H1 (cell line): Measurements from ENCODE around the gene LHX5. TPM values are rescaled to one million over a fixed set of nuclear protein-coding genes. Genes with fewer than 3 reads are reported as not detected.

Experiments used
- CTCF ChIA-PET: fragments of 300-600 bp; sonication (Branson Sonifier 250); formaldehyde crosslinking; loops from one replicate; lab custom pipeline; 2021; ENCODE audit not compliant: partially characterized antibody; lab: Charles Lee
- POLR2A ChIA-PET: fragments of 300-600 bp; sonication (Branson Sonifier 250); formaldehyde crosslinking; loops from one replicate; lab custom pipeline; 2021; ENCODE audit warnings: inconsistent platforms; ENCODE audit not compliant: partially characterized antibody; lab: Charles Lee
- DNase-seq, 2 experiments: peaks; one replicate each; pipeline versions ENCODE4 v3.0.0 to v3.0.0-alpha.2; 2010 to 2022; ENCODE audit warnings: low spot score in 2 of 2, low read depth in 1 of 2, mixed read lengths in 1 of 2
- FAIRE-seq: peaks from 2 replicates; lab custom pipeline; 2011; peaks lifted over from hg19 to GRCh38; lab: Jason Lieb, UNC
- H2AFZ ChIP-seq: 2 replicates; pipeline ENCODE4 v1.8.1; 2012; ENCODE audit warnings: low read length, inconsistent platforms
- H2AK5ac ChIP-seq: 2 replicates; pipeline ENCODE4 v1.6.1; 2013; ENCODE audit warnings: low read depth, low read length
- H2BK120ac ChIP-seq: replicated peaks from 2 replicates; pipeline ENCODE3; 2013; ENCODE audit warnings: low read depth, low read length, inconsistent platforms
- H2BK12ac ChIP-seq: 2 replicates; pipeline ENCODE4 v1.6.1; 2013; ENCODE audit warnings: low read depth, low read length
- H2BK15ac ChIP-seq: 2 replicates; pipeline ENCODE4 v1.6.1; 2013; ENCODE audit warnings: low read length
- H2BK20ac ChIP-seq: 2 replicates; pipeline ENCODE4 v1.6.1; 2013; ENCODE audit warnings: low read length
- H2BK5ac ChIP-seq: 2 replicates; pipeline ENCODE4 v1.6.1; 2013; ENCODE audit warnings: low read depth, low read length
- H3K14ac ChIP-seq: 2 replicates; pipeline ENCODE4 v1.6.1; 2013; ENCODE audit warnings: inconsistent platforms; ENCODE audit not compliant: insufficient read length
- H3K18ac ChIP-seq: 2 replicates; pipeline ENCODE4 v1.6.1; 2013; ENCODE audit warnings: low read length; ENCODE audit errors: extremely low read depth
- H3K23ac ChIP-seq: 2 replicates; pipeline ENCODE4 v1.6.1; 2013; ENCODE audit warnings: inconsistent platforms; ENCODE audit not compliant: insufficient read length
- H3K23me2 ChIP-seq: 2 replicates; pipeline ENCODE4 v1.6.1; 2013; ENCODE audit warnings: low read depth, low read length
- H3K27ac ChIP-seq: 2 replicates; pipeline ENCODE4 v1.6.1; 2011; ENCODE audit warnings: low read depth, low read length, inconsistent platforms
- H3K27me3 ChIP-seq, 4 experiments: replicated peaks in 1 of 4; 1 replicate in 1 of 4; 2 replicates in 3 of 4; pipeline versions ENCODE4 v1.6.1 to v1.8.1; 2011 to 2013; ENCODE audit warnings: low read length in 3 of 4, mild to moderate bottlenecking in 3 of 4, inconsistent platforms in 2 of 4, mixed read lengths in 2 of 4, moderate library complexity in 1 of 4; ENCODE audit not compliant: control insufficient read depth in 3 of 4, insufficient read depth in 3 of 4; ENCODE audit errors: extremely low read depth in 1 of 4
- H3K36me3 ChIP-seq, 4 experiments: 2 replicates each; pipeline versions ENCODE4 v1.6.1 to v1.8.1; 2011 to 2013; ENCODE audit warnings: mild to moderate bottlenecking in 4 of 4, low read length in 3 of 4, moderate library complexity in 2 of 4, control low read depth in 1 of 4, inconsistent platforms in 1 of 4; ENCODE audit not compliant: insufficient read depth in 4 of 4, control insufficient read depth in 2 of 4
- H3K4ac ChIP-seq: replicated peaks from 2 replicates; pipeline ENCODE3; 2013; ENCODE audit warnings: low read length, low read depth, mixed read lengths, inconsistent platforms; ENCODE audit not compliant: insufficient read length
- H3K4me1 ChIP-seq, 4 experiments: replicated peaks in 1 of 4; 1 replicate in 1 of 4; 2 replicates in 3 of 4; pipeline versions ENCODE4 v1.6.1 to v1.8.1; 2011 to 2013; ENCODE audit warnings: low read length in 3 of 4, inconsistent platforms in 2 of 4, mixed read lengths in 1 of 4; ENCODE audit not compliant: insufficient read depth in 4 of 4, control insufficient read depth in 3 of 4
- H3K4me2 ChIP-seq, 2 experiments: 2 replicates each; pipeline versions ENCODE4 v1.6.1 to v1.8.1; 2011 to 2013; ENCODE audit warnings: low read depth in 2 of 2, low read length in 2 of 2, control low read depth in 1 of 2, inconsistent platforms in 1 of 2, mild to moderate bottlenecking in 1 of 2; ENCODE audit not compliant: insufficient read depth in 1 of 2
- H3K4me3 ChIP-seq, 4 experiments: fragments of 200-600, 300-600 bp in 1 of 4; sonication (generic), shearing (Covaris generic), sonication (Bioruptor Twin) in 1 of 4; 2 replicates each; pipeline versions ENCODE4 v1.5.1 to v1.8.1; 2011 to 2016; ENCODE audit warnings: low read length in 4 of 4, low read depth in 3 of 4, control low read depth in 2 of 4, inconsistent platforms in 2 of 4, mild to moderate bottlenecking in 2 of 4, mixed read lengths in 1 of 4, moderate library complexity in 1 of 4; ENCODE audit not compliant: insufficient read depth in 2 of 4; ENCODE audit errors: extremely low read depth in 1 of 4
- H3K56ac ChIP-seq: replicated peaks from 2 replicates; pipeline ENCODE3; 2013; ENCODE audit warnings: low read depth, mild to moderate bottlenecking, mixed read lengths, low read length, inconsistent platforms; ENCODE audit not compliant: insufficient read length
- H3K79me1 ChIP-seq: 2 replicates; pipeline ENCODE4 v1.6.1; 2013; ENCODE audit warnings: low read depth, low read length, control low read depth
- H3K79me2 ChIP-seq, 2 experiments: 2 replicates each; pipeline versions ENCODE4 v1.6.1 to v1.8.1; 2012 to 2013; ENCODE audit warnings: low read length in 2 of 2, mild to moderate bottlenecking in 2 of 2, inconsistent platforms in 1 of 2; ENCODE audit not compliant: insufficient read depth in 2 of 2, control insufficient read depth in 1 of 2
- H3K9ac ChIP-seq, 4 experiments: replicated peaks in 1 of 4; 1 replicate in 1 of 4; 2 replicates in 3 of 4; pipeline versions ENCODE4 v1.6.1 to v1.8.1; 2011 to 2013; ENCODE audit warnings: low read depth in 3 of 4, low read length in 3 of 4, control low read depth in 2 of 4, mild to moderate bottlenecking in 2 of 4, moderate library complexity in 2 of 4, inconsistent platforms in 1 of 4; ENCODE audit errors: extremely low read depth in 1 of 4
- H3K9me3 ChIP-seq, 2 experiments: 2 replicates each; pipeline versions ENCODE4 v1.6.1 to v1.8.1; 2012 to 2013; ENCODE audit warnings: mild to moderate bottlenecking in 2 of 2, moderate library complexity in 2 of 2, control low read depth in 1 of 2, inconsistent platforms in 1 of 2, low read depth in 1 of 2, low read length in 1 of 2, mixed read lengths in 1 of 2; ENCODE audit not compliant: insufficient read depth in 2 of 2
- H4K20me1 ChIP-seq, 2 experiments: replicated peaks in 1 of 2; 2 replicates each; pipeline versions ENCODE3 to v1.8.1; 2011 to 2013; ENCODE audit warnings: inconsistent platforms in 2 of 2, low read length in 2 of 2, mild to moderate bottlenecking in 1 of 2; ENCODE audit not compliant: insufficient read depth in 2 of 2, control insufficient read depth in 1 of 2
- H4K5ac ChIP-seq: 2 replicates; pipeline ENCODE4 v1.6.1; 2013; ENCODE audit warnings: low read length, low read depth, mixed read lengths, inconsistent platforms; ENCODE audit not compliant: insufficient read length
- H4K8ac ChIP-seq: 2 replicates; pipeline ENCODE4 v1.8.0; 2013; ENCODE audit warnings: mild to moderate bottlenecking, moderate library complexity, low read length, inconsistent platforms; ENCODE audit not compliant: insufficient read depth; ENCODE audit errors: extremely low read depth
- H4K91ac ChIP-seq: replicated peaks from 2 replicates; pipeline ENCODE3; 2013; ENCODE audit warnings: low read length, mixed read lengths, inconsistent platforms; ENCODE audit not compliant: insufficient read length
- CEBPB ChIP-seq: IDR thresholded peaks from 2 replicates; pipeline ENCODE4 v1.6.1; 2012; ENCODE audit warnings: low read depth, low read length
- CHD1 ChIP-seq: IDR thresholded peaks from 2 replicates; pipeline ENCODE4 v1.6.1; 2012; ENCODE audit warnings: low read depth, low read length, improper control_type of control experiment
- GABPA ChIP-seq: IDR thresholded peaks from 2 replicates; pipeline ENCODE4 v1.6.1; 2011; ENCODE audit warnings: mild to moderate bottlenecking, low read length, moderate library complexity, borderline replicate concordance; ENCODE audit not compliant: insufficient read depth
- KDM4A ChIP-seq: IDR thresholded peaks from one replicate; pipeline ENCODE4 v1.7.1; 2012; ENCODE audit warnings: low read depth, mild to moderate bottlenecking, moderate library complexity, low read length, inconsistent platforms; ENCODE audit not compliant: severe bottlenecking
- KDM5A ChIP-seq: fragments of 200-600 bp; IDR thresholded peaks from 2 replicates; pipeline ENCODE4 v1.7.1; 2012; ENCODE audit warnings: mild to moderate bottlenecking, low read length, inconsistent platforms, mixed read lengths
- NRF1 ChIP-seq: IDR thresholded peaks from 2 replicates; pipeline ENCODE4 v1.6.1; 2011; ENCODE audit warnings: mild to moderate bottlenecking, low read depth, low read length, improper control_type of control experiment
- RBBP5 ChIP-seq: IDR thresholded peaks from 2 replicates; pipeline ENCODE4 v1.7.1; 2012; ENCODE audit warnings: low read depth, mild to moderate bottlenecking, inconsistent platforms, low read length, moderate library complexity, borderline replicate concordance
- SIN3A ChIP-seq, 2 experiments: IDR thresholded peaks in 1 of 2; conservative IDR thresholded peaks in 1 of 2; 2 replicates each; pipeline ENCODE4 v1.6.1; 2011 to 2012; ENCODE audit warnings: low read length in 2 of 2, improper control_type of control experiment in 1 of 2, low read depth in 1 of 2, mild to moderate bottlenecking in 1 of 2
- SIRT6 ChIP-seq: IDR thresholded peaks from one replicate; pipeline ENCODE4 v1.7.1; 2012; ENCODE audit warnings: low read length, inconsistent platforms
- SP1 ChIP-seq: IDR thresholded peaks from 2 replicates; pipeline ENCODE4 v1.6.1; 2011; ENCODE audit warnings: low read depth, low read length
- TEAD4 ChIP-seq: IDR thresholded peaks from 2 replicates; pipeline ENCODE4 v1.6.1; 2012; ENCODE audit warnings: low read depth, low read length, inconsistent platforms, mixed read lengths
- polyA plus RNA-seq, 7 experiments: library from polyadenylated mRNA; depleted of rRNA in 3 of 7; stranded (reverse) in 5 of 7; unstranded in 2 of 7; fragments of >200 nt in 5 of 7; fragments of 200-250 nt in 2 of 7; gene quantifications; 1 replicate in 5 of 7; 2 replicates in 1 of 7; 4 replicates in 1 of 7; pipeline versions ENCODE4 v1.2.1 to v1.2.3, GENCODE V29; 2011 to 2013; ENCODE audit warnings: missing spikeins in 2 of 7, mixed read lengths in 2 of 7
- total RNA-seq: library from RNA; stranded (reverse); fragmentation: NEBNext Ultra II Directional; extraction: Animal tissue kit (Norgen Biotek cat#: 25700); gene quantifications from 2 replicates; pipeline ENCODE4 v1.2.1, GENCODE V29; 2021
- TF ChIP-seq, protein P1 (sequence below): IDR thresholded peaks from 2 replicates; pipeline ENCODE4 v1.6.1; 2012; ENCODE audit warnings: inconsistent platforms
- TF ChIP-seq, protein P2 (sequence below), 3 experiments: IDR thresholded peaks; 1 replicate in 2 of 3; 2 replicates in 1 of 3; pipeline versions ENCODE4 v1.5.1 to v1.6.1; 2011; ENCODE audit warnings: low read length in 3 of 3, mild to moderate bottlenecking in 3 of 3, inconsistent platforms in 2 of 3, low read depth in 1 of 3, moderate library complexity in 1 of 3; ENCODE audit not compliant: insufficient read depth in 1 of 3; ENCODE audit errors: control extremely low read depth in 1 of 3

The LHX5 gene
- total and polyA plus RNA-seq, 2 of the 8 experiments (the other 6 are each of a cell fraction or from before 2014, with no cell fraction given) = 0.47 to 1.1 TPM

DNA sequence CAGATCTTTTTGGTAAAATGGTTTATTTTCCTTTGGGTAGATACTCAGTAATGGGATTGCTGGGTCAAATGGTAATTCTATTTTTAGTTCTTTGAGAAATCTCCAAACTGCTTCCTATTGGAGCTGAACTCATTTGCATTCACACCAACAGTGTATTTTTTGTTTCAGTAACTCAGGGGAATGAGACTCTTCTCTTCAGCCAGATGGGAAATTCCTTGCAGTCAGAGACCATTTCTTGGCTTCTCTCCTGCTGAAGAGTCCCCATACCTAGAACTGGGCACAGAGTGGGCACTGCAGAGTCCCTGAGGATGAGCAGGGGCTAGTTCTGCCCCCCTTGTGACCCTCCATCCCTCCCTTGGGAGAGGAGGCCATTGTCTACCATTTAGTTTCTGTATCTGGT is 38.7 kb downstream of the LHX5 start:
- H3K36me3 ChIP-seq = no peaks in the 10 kb centered on the region; a peak in 1 of 8 replicates
- H4K20me1 ChIP-seq = no peaks in the 10 kb centered on the region
- no peak overlapping the region for H2BK12ac ChIP-seq
- H3K23me2 ChIP-seq = peaks cover 3% of the 10 kb centered on the region; the same call in 1 of the 2 replicates
- H3K79me1 ChIP-seq = no peaks in the 10 kb centered on the region
- no peak overlapping the region for H4K5ac ChIP-seq
- H3K4ac ChIP-seq = no peak overlapping the region
- H4K91ac ChIP-seq = no peak overlapping the region
- H3K9me3 ChIP-seq = no peaks in the 10 kb centered on the region; a peak in 1 of 4 replicates
- H3K4me3 ChIP-seq = no peak overlapping the region
- ChIA-PET CTCF (no interaction called here), POLR2A (no interaction called here)
- no peak overlapping the region for H2AK5ac ChIP-seq
- no peak overlapping the region for H3K27ac ChIP-seq
- no peak overlapping the region for H2BK5ac ChIP-seq
- H3K56ac ChIP-seq = no peak overlapping the region
- H3K4me2 ChIP-seq = no peak overlapping the region
- no peak overlapping the region for H3K14ac ChIP-seq
- no peaks in the 10 kb centered on the region; a peak in 1 of 7 replicates for H3K27me3 ChIP-seq
- no peaks in the 10 kb centered on the region for H3K4me1 ChIP-seq
- H2BK15ac ChIP-seq = no peak overlapping the region
- no peaks in the 10 kb centered on the region for H3K79me2 ChIP-seq
- DNase-seq = no peak
- no peak overlapping the region; the same call in 1 of the 2 replicates for H3K18ac ChIP-seq
- no peak for FAIRE-seq
- H2BK20ac ChIP-seq = 0 out of 2 replicates have a peak overlapping the region, but pooled peaks have one; percentile 18
- H3K9ac ChIP-seq = no peak overlapping the region
- H4K8ac ChIP-seq = no peak overlapping the region
- H3K23ac ChIP-seq = no peak overlapping the region
- no peak overlapping the region for H2AFZ ChIP-seq
- H2BK120ac ChIP-seq = no peak overlapping the region
- TF ChIP-seq KDM4A = no peak
- no peak for TF ChIP-seq CEBPB
- no peak for TF ChIP-seq RBBP5
- no peak for TF ChIP-seq KDM5A
- TF ChIP-seq, protein P1, sequence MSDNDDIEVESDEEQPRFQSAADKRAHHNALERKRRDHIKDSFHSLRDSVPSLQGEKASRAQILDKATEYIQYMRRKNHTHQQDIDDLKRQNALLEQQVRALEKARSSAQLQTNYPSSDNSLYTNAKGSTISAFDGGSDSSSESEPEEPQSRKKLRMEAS = no peak
- no peak for TF ChIP-seq GABPA
- TF ChIP-seq SP1 = no peak
- no peak for TF ChIP-seq TEAD4
- TF ChIP-seq, protein P2, sequence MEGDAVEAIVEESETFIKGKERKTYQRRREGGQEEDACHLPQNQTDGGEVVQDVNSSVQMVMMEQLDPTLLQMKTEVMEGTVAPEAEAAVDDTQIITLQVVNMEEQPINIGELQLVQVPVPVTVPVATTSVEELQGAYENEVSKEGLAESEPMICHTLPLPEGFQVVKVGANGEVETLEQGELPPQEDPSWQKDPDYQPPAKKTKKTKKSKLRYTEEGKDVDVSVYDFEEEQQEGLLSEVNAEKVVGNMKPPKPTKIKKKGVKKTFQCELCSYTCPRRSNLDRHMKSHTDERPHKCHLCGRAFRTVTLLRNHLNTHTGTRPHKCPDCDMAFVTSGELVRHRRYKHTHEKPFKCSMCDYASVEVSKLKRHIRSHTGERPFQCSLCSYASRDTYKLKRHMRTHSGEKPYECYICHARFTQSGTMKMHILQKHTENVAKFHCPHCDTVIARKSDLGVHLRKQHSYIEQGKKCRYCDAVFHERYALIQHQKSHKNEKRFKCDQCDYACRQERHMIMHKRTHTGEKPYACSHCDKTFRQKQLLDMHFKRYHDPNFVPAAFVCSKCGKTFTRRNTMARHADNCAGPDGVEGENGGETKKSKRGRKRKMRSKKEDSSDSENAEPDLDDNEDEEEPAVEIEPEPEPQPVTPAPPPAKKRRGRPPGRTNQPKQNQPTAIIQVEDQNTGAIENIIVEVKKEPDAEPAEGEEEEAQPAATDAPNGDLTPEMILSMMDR (IDR thresholded peaks at IDR 0.05; ENCODE audit: control extremely low read depth in 1 of 3, insufficient read depth in 1 of 3, low read depth in 1 of 3, low read length in 3 of 3) = no peak
- TF ChIP-seq NRF1 = no peak
- no peak for TF ChIP-seq CHD1
- no peak for TF ChIP-seq SIRT6
- TF ChIP-seq SIN3A (conservative IDR thresholded peaks at IDR 0.05 in 1 of 2, IDR thresholded peaks at IDR 0.05 in 1 of 2; ENCODE audit: low read depth in 1 of 2, low read length in 2 of 2) = no peak
